Neuronal stem cell (in vitro differentiated cells): ENCODE results near the gene EN1.

Experiments
- DNase-seq: peaks from one replicate; pipeline ENCODE4 v3.0.0-alpha.2; 2013; ENCODE audit warnings: low spot score
- H2AFZ ChIP-seq: one replicate; pipeline ENCODE4 v1.6.1; 2013; ENCODE audit warnings: mild to moderate bottlenecking, low read length, inconsistent platforms
- H2AK5ac ChIP-seq: 2 replicates; pipeline ENCODE4 v1.6.1; 2013; ENCODE audit warnings: low read depth, mild to moderate bottlenecking, inconsistent platforms, low read length, moderate library complexity, mixed read lengths
- H2BK120ac ChIP-seq: 2 replicates; pipeline ENCODE4 v1.6.1; 2013; ENCODE audit warnings: low read depth, mild to moderate bottlenecking, inconsistent platforms, low read length, moderate library complexity, mixed read lengths
- H2BK12ac ChIP-seq: one replicate; pipeline ENCODE4 v1.6.1; 2013; ENCODE audit warnings: low read length, inconsistent platforms
- H2BK15ac ChIP-seq: 2 replicates; pipeline ENCODE4 v1.6.1; 2013; ENCODE audit warnings: mild to moderate bottlenecking, low read length, inconsistent platforms, mixed read lengths
- H2BK5ac ChIP-seq: one replicate; pipeline ENCODE4 v1.6.1; 2013; ENCODE audit warnings: inconsistent platforms, mild to moderate bottlenecking, low read length, moderate library complexity
- H3K14ac ChIP-seq: one replicate; pipeline ENCODE4 v1.6.1; 2013; ENCODE audit warnings: low read length, inconsistent platforms
- H3K18ac ChIP-seq: 2 replicates; pipeline ENCODE4 v1.6.1; 2013; ENCODE audit warnings: low read length, inconsistent platforms
- H3K23ac ChIP-seq: 2 replicates; pipeline ENCODE4 v1.6.1; 2013; ENCODE audit warnings: low read depth, mild to moderate bottlenecking, mixed read lengths, low read length, inconsistent platforms; ENCODE audit not compliant: poor library complexity
- H3K27ac ChIP-seq: replicated peaks from 3 replicates; pipeline ENCODE4 v1.5.1; 2013; ENCODE audit warnings: low read length, inconsistent platforms
- H3K27me3 ChIP-seq, 3 experiments: 2 replicates each; pipeline ENCODE4 v1.6.1; 2013; ENCODE audit warnings: low read length in 3 of 3, mild to moderate bottlenecking in 2 of 3, inconsistent platforms in 1 of 3, low read depth in 1 of 3, mixed read lengths in 1 of 3, moderate library complexity in 1 of 3; ENCODE audit not compliant: control insufficient read depth in 3 of 3, insufficient read depth in 3 of 3
- H3K36me3 ChIP-seq, 2 donors: replicated peaks in 1 of 2; 2 replicates each; pipeline ENCODE4 v1.6.1; 2013; ENCODE audit warnings: low read length in 2 of 2; ENCODE audit not compliant: control insufficient read depth in 2 of 2, insufficient read depth in 2 of 2
- H3K4ac ChIP-seq: 2 replicates; pipeline ENCODE4 v1.6.1; 2013; ENCODE audit warnings: inconsistent platforms, mild to moderate bottlenecking, low read length, moderate library complexity
- H3K4me1 ChIP-seq, 2 donors: 1 replicate in 1 of 2; 2 replicates in 1 of 2; pipeline ENCODE4 v1.6.1; 2013; ENCODE audit warnings: low read length in 2 of 2, low read depth in 1 of 2; ENCODE audit not compliant: control insufficient read depth in 2 of 2, insufficient read depth in 1 of 2
- H3K4me2 ChIP-seq: one replicate; pipeline ENCODE4 v1.6.1; 2013; ENCODE audit warnings: mild to moderate bottlenecking, low read length, inconsistent platforms; ENCODE audit not compliant: insufficient read depth, poor library complexity, severe bottlenecking
- H3K4me3 ChIP-seq, 2 donors: 2 replicates each; pipeline ENCODE4 v1.5.1; 2013; ENCODE audit warnings: low read length in 2 of 2, mild to moderate bottlenecking in 2 of 2, inconsistent platforms in 1 of 2, moderate library complexity in 1 of 2
- H3K79me1 ChIP-seq: one replicate; pipeline ENCODE4 v1.6.1; 2013; ENCODE audit warnings: low read depth, mild to moderate bottlenecking, inconsistent platforms, low read length, moderate library complexity
- H3K9ac ChIP-seq: one replicate; pipeline ENCODE4 v1.6.1; 2013; ENCODE audit warnings: mild to moderate bottlenecking, low read depth, low read length, inconsistent platforms; ENCODE audit not compliant: poor library complexity
- H3K9me3 ChIP-seq, 2 donors: replicated peaks in 1 of 2; 2 replicates each; pipeline versions ENCODE3 to v1.6.1; 2013; ENCODE audit warnings: low read length in 2 of 2, mild to moderate bottlenecking in 2 of 2, inconsistent platforms in 1 of 2, low read depth in 1 of 2, mixed read lengths in 1 of 2, moderate library complexity in 1 of 2; ENCODE audit not compliant: control insufficient read depth in 2 of 2, insufficient read depth in 1 of 2
- H4K8ac ChIP-seq: one replicate; pipeline ENCODE4 v1.6.1; 2013; ENCODE audit warnings: low read depth, mild to moderate bottlenecking, inconsistent platforms, low read length, moderate library complexity
- H4K91ac ChIP-seq: one replicate; pipeline ENCODE4 v1.6.1; 2013; ENCODE audit warnings: low read length, low read depth, mild to moderate bottlenecking, inconsistent platforms; ENCODE audit not compliant: poor library complexity
- WGBS, 2 donors: extraction: QIAGEN DNeasy Blood & Tissue Kit; methylation state at CpG; one replicate each; pipeline ENCODE4 v1.1.7; 2013; ENCODE audit warnings: missing lambda C conversion rate in 2 of 2, mixed read lengths in 1 of 2; ENCODE audit not compliant: insufficient read length in 2 of 2, insufficient replicate concordance in 1 of 2; ENCODE audit errors: extremely low coverage in 2 of 2; 5-methylcytosine and 5-hydroxymethylcytosine counted together

Gene EN1

DNA sequence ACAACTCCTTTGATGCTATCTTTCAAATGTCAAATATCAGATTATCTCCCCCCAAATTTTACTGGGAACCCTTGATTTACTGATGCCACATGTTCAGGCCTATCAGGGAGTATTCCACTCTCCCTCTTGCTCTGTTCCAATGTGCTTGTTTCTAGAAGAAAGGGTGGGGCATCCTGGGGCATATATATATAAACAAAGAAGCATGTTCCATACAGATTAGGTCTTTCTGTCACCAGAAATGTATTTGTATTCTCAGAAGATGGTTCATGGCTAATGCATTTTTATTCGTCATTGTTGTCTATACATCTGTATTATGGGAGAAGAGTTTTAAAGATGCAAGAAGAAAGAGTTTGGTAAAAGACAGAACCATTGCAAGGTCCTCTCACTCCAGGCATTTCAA is 24.9 kb downstream of the EN1 start:
- H3K27ac ChIP-seq = no peak overlapping the region
- H3K4ac ChIP-seq = no peak overlapping the region
- H3K18ac ChIP-seq = no peak overlapping the region
- H3K79me1 ChIP-seq = no peaks in the 10 kb centered on the region
- H2AK5ac ChIP-seq = no peak overlapping the region
- H2BK5ac ChIP-seq = no peak overlapping the region
- H3K4me2 ChIP-seq = no peak overlapping the region
- H2BK15ac ChIP-seq = no peak overlapping the region
- no peaks in the 10 kb centered on the region for H3K4me1 ChIP-seq
- H3K14ac ChIP-seq = no peak overlapping the region
- no peak overlapping the region for H3K23ac ChIP-seq
- no peak overlapping the region for H4K91ac ChIP-seq
- H2BK120ac ChIP-seq = no peak overlapping the region
- peaks cover 0 to 36% (median 10%) of the 10 kb centered on the region in 3 experiments for H3K27me3 ChIP-seq
- no peaks in the 10 kb centered on the region for H3K36me3 ChIP-seq
- no peak overlapping the region for H3K4me3 ChIP-seq
- H3K9ac ChIP-seq = no peak overlapping the region
- no peak overlapping the region for H4K8ac ChIP-seq
- WGBS, 2 donors = no CpG with 5 or more reads among the region's 1 CpG
- no peak for DNase-seq
- no peaks in the 10 kb centered on the region for H3K9me3 ChIP-seq
- H2BK12ac ChIP-seq = no peak overlapping the region
- no peak overlapping the region for H2AFZ ChIP-seq

DNA sequence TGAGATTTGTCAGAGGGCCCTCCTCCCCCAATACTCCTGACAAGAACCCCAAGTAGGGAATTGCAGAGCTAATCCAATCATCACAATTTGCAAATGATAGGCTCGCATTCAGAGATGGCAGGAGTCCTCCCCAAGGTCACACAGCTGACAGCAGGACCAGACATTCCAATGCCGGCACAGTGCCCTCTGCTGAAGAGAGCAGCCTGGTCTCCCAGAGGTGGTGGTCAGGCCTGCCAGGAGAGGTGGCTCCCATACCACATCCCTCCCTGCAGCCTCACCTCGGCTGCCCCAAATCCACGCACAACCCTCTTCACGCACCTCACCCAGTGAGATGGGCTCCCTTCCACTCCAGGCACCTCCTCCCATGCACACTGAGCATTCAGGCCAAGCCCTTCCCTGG is 25.4 kb downstream of the EN1 start:
- H4K8ac ChIP-seq = no peak overlapping the region
- H3K14ac ChIP-seq = no peak overlapping the region
- WGBS, 2 donors = no CpG with 5 or more reads among the region's 5 CpGs
- H3K4me1 ChIP-seq = no peaks in the 10 kb centered on the region
- H3K18ac ChIP-seq = no peak overlapping the region
- no peak overlapping the region for H3K4ac ChIP-seq
- H2AFZ ChIP-seq = no peak overlapping the region
- no peak overlapping the region for H2BK5ac ChIP-seq
- no peak overlapping the region for H3K27ac ChIP-seq
- no peak for DNase-seq
- no peak overlapping the region for H3K9ac ChIP-seq
- peak overlapping the region; percentile 58 for H2BK12ac ChIP-seq
- no peaks in the 10 kb centered on the region for H3K9me3 ChIP-seq
- H3K4me2 ChIP-seq = no peak overlapping the region
- H3K27me3 ChIP-seq = peaks cover 0 to 34% (median 8%) of the 10 kb centered on the region in 3 experiments
- H3K36me3 ChIP-seq = no peaks in the 10 kb centered on the region
- no peak overlapping the region for H4K91ac ChIP-seq
- H3K4me3 ChIP-seq = no peak overlapping the region
- peak overlapping the region; percentile 69 for H3K23ac ChIP-seq
- H2BK15ac ChIP-seq = no peak overlapping the region
- no peak overlapping the region for H2AK5ac ChIP-seq
- H3K79me1 ChIP-seq = no peaks in the 10 kb centered on the region
- H2BK120ac ChIP-seq = no peak overlapping the region

GRCh38 chr2:118817469-118817868 is 30.0 kb downstream of the EN1 start:
- Histone ChIP-seq H3K4me1 (peaks cover 0 to 14% of the 10 kb centered on the region in 2 donors), H2BK12ac (no peak overlapping the region), H3K9ac (no peak overlapping the region), H2AFZ (no peak overlapping the region), H3K18ac (no peak overlapping the region), H2BK5ac (no peak overlapping the region), H4K8ac (no peak overlapping the region), H4K91ac (no peak overlapping the region), H2AK5ac (no peak overlapping the region), H3K9me3 (no peaks in the 10 kb centered on the region), H3K79me1 (no peaks in the 10 kb centered on the region), H3K23ac (no peak overlapping the region), H3K14ac (no peak overlapping the region), H3K4me3 (no peak overlapping the region), H3K4ac (no peak overlapping the region), H2BK120ac (no peak overlapping the region), H3K36me3 (no peaks in the 10 kb centered on the region), H3K27me3 (peaks cover 0 to 13% (median 7%) of the 10 kb centered on the region in 3 experiments), H3K27ac (no peak overlapping the region), H2BK15ac (no peak overlapping the region), H3K4me2 (no peak overlapping the region)
- no CpG with 5 or more reads among the region's 4 CpGs for WGBS, 2 donors
- DNase-seq = no peak

GRCh38 chr2:118816669-118817068 is 30.8 kb downstream of the EN1 start:
- Histone ChIP-seq H3K23ac (no peak overlapping the region), H3K36me3 (no peaks in the 10 kb centered on the region), H2BK12ac (no peak overlapping the region), H3K4ac (no peak overlapping the region), H3K9me3 (no peaks in the 10 kb centered on the region), H2BK120ac (no peak overlapping the region), H2BK5ac (no peak overlapping the region), H3K79me1 (no peaks in the 10 kb centered on the region), H4K91ac (no peak overlapping the region), H4K8ac (no peak overlapping the region), H2AK5ac (no peak overlapping the region), H3K27me3 (peaks cover 0 to 7% (median 7%) of the 10 kb centered on the region in 3 experiments), H3K18ac (no peak overlapping the region), H3K4me1 (peaks cover 0 to 15% of the 10 kb centered on the region in 2 donors), H3K27ac (no peak overlapping the region), H2AFZ (no peak overlapping the region), H3K4me2 (no peak overlapping the region), H3K9ac (no peak overlapping the region), H3K14ac (no peak overlapping the region), H2BK15ac (no peak overlapping the region), H3K4me3 (no peak overlapping the region)
- DNase-seq = no peak
- WGBS, 2 donors = no CpG with 5 or more reads among the region's 4 CpGs
